GM21515 (cell line): ENCODE measurements around the gene ENTHD1.
"Not testable (repeated sequence)": the region's sequence is repeated elsewhere in the genome, so short reads cannot be mapped to it uniquely, and the experiment has no call there.

Source experiments
- ATAC-seq: cut with Tn5 transposase; IDR thresholded peaks from one replicate; pipeline ENCODE4 v1.9.1; 2021; ENCODE audit not compliant: unreplicated experiment

The ENTHD1 gene

DNA sequence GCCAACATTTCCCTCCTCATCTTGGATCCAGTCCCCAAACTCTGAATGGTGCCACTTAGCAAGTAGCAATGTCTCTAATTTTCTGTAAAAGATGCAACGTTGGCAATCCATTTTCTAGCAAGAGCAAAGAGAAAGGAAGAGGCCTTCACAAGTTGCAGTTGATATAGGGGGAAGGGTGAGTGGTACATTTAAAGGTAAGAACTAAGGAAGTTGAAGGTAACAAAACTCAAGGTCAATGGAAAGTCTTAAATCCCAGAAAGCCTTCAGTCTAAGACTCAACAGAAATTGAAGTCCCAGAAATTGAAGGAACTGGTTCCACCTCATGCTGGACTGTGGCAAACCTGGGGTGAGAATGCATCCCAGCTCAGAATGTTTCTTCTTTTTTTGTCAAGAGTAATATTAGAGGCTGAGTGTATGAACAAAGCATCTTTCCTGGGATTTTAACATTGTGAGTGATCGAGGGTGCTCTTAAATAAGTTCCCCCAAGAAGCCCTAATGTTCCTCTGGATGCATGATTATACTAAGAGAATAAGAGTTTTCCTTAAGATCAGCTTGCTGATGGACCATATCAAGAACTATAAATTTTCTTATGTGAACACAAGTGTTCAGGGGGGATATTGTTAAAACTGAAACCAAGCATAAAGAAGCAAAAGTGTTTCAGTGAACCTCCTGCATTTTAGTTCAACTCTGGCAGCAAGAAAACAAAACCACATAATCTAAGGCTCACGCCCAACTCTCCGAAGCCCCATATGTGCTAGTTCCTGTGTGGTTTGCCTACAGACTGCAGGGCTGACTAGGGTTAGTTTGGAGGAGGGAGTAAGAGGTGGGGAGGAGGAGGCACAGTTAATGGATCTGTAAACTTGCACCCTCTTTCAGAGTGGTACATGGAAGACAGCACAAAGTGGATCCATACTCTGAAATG, 7.0 kb upstream of the ENTHD1 start, which contains the start of gene GRAP2:
Gene GRAP2, plus strand, starts transcription at position 779 of the 922 bp plus-strand sequence. CDS start 46,023 bp downstream, outside the sequence.
- ATAC-seq, result no peak

GRCh38 chr22:39898997-39899396, 5.4 kb upstream of the ENTHD1 start:
- ATAC-seq, result peak; percentile 68

DNA sequence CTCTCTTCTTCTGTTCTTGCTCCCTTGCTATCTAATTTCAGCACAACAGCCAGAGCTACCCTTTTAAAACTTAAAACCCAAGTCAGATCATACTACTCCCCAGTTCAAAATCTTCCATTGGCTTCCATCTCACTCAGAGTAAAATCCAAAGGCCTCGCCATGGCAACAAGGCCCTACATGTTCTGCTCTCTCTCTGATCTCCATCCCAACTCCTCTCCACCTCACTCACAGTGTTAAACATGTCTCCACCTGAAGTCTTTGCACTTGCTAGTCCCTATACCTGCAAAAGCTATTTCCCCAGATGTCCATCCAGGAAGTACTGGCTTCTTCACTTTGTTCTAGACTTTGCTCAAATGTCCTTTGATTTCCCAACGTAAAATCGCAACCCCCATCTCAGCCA, 4.3 kb upstream of the ENTHD1 start:
- ATAC-seq, result no peak

DNA sequence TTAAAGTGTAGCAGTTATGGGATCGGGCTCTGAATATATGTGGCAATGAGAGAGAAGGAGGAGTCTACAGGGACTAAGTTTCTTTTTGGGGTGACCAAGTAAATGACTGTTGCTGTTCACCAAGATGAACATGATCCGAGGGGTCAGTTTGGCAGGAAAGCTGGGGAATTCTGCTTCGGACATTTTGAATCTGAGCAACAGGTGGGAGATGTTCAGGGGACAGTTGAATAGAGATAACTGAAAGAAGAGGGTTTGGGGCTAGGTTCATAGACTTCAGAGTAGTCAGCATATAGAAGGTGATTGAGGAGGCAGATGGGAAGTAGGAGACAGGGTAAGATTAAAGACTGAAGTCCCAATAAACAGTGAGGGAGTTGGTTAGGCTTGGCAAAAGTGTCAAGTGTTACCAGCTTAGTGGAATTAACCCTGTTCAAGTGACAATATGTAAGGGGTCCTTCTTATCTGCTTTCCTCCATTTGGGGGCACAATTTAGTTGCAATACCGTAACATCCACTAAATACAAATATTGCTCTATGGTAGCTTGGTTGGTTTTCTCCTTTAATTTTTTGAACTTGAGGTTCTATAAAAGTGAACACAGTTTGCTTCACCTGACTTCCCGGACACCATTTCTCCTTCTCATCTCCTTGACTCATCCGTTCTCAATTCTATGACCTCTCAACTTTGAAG, 2.9 kb upstream of the ENTHD1 start:
- ATAC-seq, result no peak

- ATAC-seq, result no peak
Measured at GRCh38 chr22:39895682-39896081, 2.1 kb upstream of the ENTHD1 start.

- no peak for ATAC-seq
Measured at GRCh38 chr22:39894554-39895092, 1.1 kb upstream of the ENTHD1 start.

DNA sequence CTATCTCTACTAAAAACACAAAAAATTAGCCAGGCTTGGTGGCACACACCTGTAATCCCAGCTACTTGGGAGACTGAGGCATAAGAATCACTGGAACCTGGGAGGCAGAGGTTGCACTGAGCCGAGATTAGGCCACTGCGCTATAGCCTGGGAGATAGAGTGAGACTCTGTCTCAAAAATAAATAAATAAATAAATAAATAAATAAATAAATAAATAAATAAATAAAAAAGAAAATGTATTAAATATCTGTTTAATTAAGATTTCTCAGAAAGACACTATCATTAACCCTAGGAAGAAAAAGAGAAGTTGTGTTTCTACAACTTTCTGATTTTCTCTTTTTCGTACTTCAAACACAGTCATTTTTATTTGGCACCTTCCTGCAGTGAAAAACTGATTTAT, 3.6 kb downstream of the ENTHD1 start:
- not testable (repeated sequence) for ATAC-seq

GRCh38 chr22:39883057-39883456, 10.5 kb downstream of the ENTHD1 start:
- no peak for ATAC-seq

GRCh38 chr22:39880722-39881121, 12.8 kb downstream of the ENTHD1 start:
- ATAC-seq, result no peak

DNA sequence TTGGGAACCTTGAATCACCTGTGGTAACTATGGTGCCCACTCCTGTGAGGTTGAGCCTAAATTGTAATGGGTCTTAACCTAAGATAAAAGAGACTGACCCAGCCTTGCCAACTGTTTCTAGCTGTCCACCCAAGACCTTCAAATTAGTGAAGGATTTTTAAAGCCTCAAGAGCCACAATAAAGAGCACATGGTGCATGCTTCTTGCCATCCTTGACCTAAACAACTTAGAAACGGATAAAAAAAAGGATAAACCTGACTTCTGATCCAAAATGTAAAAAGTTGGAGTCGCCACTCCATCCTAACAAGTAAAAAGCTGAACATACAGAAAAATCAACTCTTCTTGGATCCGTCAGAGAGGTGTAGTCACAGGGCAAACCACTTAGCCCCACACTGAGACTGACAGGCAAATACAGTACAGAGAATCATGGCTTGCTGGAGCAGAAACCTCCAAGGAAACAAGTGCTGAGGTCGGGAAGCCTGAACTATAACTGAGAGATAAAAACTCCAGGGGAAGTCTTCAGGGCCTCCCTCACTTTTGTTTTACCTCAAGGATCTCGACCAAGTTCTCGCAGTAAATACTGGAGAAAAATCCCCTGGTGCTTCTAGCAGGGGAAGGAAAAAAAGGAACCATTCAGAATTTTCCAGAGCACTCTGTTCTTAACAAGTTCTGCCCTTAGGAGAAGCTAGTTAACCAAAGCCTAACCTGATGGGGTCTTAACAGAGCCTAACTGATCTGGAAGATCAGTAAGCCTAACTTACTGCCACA, 16.3 kb downstream of the ENTHD1 start:
- no peak for ATAC-seq

DNA sequence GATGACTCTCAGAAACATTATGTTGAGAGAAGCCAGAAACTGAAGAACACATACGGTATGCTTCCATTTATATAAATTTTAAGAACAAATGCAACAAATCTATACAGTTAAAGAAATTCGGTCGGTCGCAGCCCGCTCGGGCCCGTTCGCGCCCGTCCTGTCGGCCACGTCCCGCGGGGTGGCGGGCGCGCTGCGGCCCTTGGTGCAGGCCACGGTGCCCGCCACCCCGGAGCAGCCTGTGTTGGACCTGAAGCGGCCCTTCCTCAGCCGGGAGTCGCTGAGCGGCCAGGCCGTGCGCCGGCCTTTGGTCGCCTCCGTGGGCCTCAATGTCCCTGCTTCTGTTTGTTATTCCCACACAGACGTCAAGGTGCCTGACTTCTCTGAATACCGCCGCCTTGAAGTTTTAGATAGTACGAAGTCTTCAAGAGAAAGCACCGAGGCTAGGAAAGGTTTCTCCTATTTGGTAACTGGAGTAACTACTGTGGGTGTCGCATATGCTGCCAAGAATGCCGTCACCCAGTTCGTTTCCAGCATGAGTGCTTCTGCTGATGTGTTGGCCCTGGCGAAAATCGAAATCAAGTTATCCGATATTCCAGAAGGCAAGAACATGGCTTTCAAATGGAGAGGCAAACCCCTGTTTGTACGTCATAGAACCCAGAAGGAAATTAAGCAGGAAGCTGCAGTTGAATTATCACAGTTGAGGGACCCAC, 18.2 kb downstream of the ENTHD1 start:
- ATAC-seq, result not testable (repeated sequence)

GRCh38 chr22:39873965-39874364, 19.6 kb downstream of the ENTHD1 start:
- no peak for ATAC-seq

DNA sequence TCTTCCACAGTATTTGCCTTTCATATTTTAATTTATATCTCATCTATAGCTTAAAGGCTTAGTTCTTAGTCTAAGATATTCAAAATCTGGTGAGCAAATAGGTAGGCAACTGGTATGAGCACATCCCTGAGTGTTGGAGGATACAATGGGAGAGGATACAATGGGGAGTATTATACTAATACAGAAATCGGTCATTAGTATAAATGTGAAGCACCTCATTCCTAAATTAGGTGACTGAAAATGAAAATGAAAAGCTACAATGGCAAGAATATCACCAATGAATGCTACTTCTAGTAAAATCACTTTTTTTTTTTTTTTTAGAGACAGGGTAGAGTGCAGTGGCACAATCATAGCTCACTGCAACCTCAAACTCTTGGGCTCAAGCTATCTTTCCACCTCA, 21.0 kb downstream of the ENTHD1 start:
- ATAC-seq, result no peak

GRCh38 chr22:39871008-39871798, 22.4 kb downstream of the ENTHD1 start:
- no peak for ATAC-seq

GRCh38 chr22:39869797-39870196, 23.8 kb downstream of the ENTHD1 start:
- ATAC-seq, result not testable (repeated sequence)

GRCh38 chr22:39868741-39869140, 24.8 kb downstream of the ENTHD1 start:
- no peak for ATAC-seq

- no peak for ATAC-seq
Measured at GRCh38 chr22:39859903-39860588, 33.5 kb downstream of the ENTHD1 start.

- no peak for ATAC-seq
Measured at GRCh38 chr22:39856588-39856987, 37.0 kb downstream of the ENTHD1 start.

- no peak for ATAC-seq
Measured at GRCh38 chr22:39852799-39853198, 40.8 kb downstream of the ENTHD1 start.
